Spinal cord (tissue), 4 donors: ENCODE results near the gene USP22. TPM values are rescaled to one million over a fixed set of nuclear protein-coding genes. Genes with fewer than 3 reads are reported as not detected.

ENCODE experiments used
- polyA plus RNA-seq, 2 donors: library from polyadenylated mRNA; unstranded; fragments of 120-200 nt; gene quantifications; one replicate each; pipeline ENCODE4 v1.2.1, GENCODE V29; 2013; ENCODE audit not compliant: insufficient read length in 2 of 2
- small RNA-seq: library from RNA; depleted of rRNA; stranded (forward); fragments of <200 nt; gene quantifications from one replicate; pipeline ENCODE3, GENCODE V24; 2014; ENCODE audit warnings: low replicate concordance
- total RNA-seq, 2 donors: library from RNA; depleted of rRNA in 1 of 2; stranded (reverse); fragments of 120-200 nt in 1 of 2; fragments of >200 nt in 1 of 2; gene quantifications; one replicate each; pipeline versions ENCODE4 v1.2.3 to v1.2.4, GENCODE V29; 2013 to 2014

USP22 gene
- total and polyA plus RNA-seq, 4 donors = 192 to 331 (median 279) TPM

Small RNAs within 50 kb of the gene (small RNA-seq; reads per million reads assigned to genes)
- not detected for gene AC087393.1

Other genes starting within 250 kb of the USP22 start
- 10 to 100 TPM; 20.3 to 43.2 TPM for gene DHRS7B, start 84.0 kb upstream of the USP22 start, total RNA-seq
- gene DHRS7B, start 84.0 kb upstream of the USP22 start, polyA plus RNA-seq = 10 to 100 TPM; 31.2 to 32.5 TPM
- 10 to 100 TPM in 1 of 2 donors, 1 to 10 TPM in 1; 7.9 to 19.8 TPM for gene TMEM11, start 171.2 kb upstream of the USP22 start, total RNA-seq
- 10 to 100 TPM; 26.1 to 28.0 TPM for gene TMEM11, start 171.2 kb upstream of the USP22 start, polyA plus RNA-seq
- 1 to 10 TPM; 2.4 to 6.6 TPM for gene NATD1, start 210.4 kb upstream of the USP22 start, total RNA-seq
- 10 to 100 TPM in 1 of 2 donors, 1 to 10 TPM in 1; 9.3 to 10.3 TPM for gene NATD1, start 210.4 kb upstream of the USP22 start, polyA plus RNA-seq
- gene MAP2K3, start 241.7 kb upstream of the USP22 start, total RNA-seq = 10 to 100 TPM; 10.6 to 11.1 TPM
- gene MAP2K3, start 241.7 kb upstream of the USP22 start, polyA plus RNA-seq = 10 to 100 TPM; 22.3 to 24.7 TPM